GM12892 (cell line): ENCODE measurements around the gene CLIP1. TPM values are rescaled to one million over a fixed set of nuclear protein-coding genes. Genes with fewer than 3 reads are reported as not detected.
"Not testable (repeated sequence)": the region's sequence is repeated elsewhere in the genome, so short reads cannot be mapped to it uniquely, and the experiment has no call there.

Experiments
- DNase-seq: peaks from one replicate; pipeline ENCODE4 v3.0.0; 2011; ENCODE audit not compliant: insufficient read length
- FAIRE-seq: peaks from 2 replicates; lab custom pipeline; 2011; peaks lifted over from hg19 to GRCh38; lab: Jason Lieb, UNC
- POLR2A ChIP-seq: IDR thresholded peaks from 2 replicates; pipeline ENCODE4 v1.6.1; 2011; ENCODE audit warnings: low read depth, low read length, control low read depth
- POLR2AphosphoS5 ChIP-seq: IDR thresholded peaks from 2 replicates; pipeline ENCODE4 v1.6.1; 2011; ENCODE audit warnings: low read depth, low read length, control low read depth
- TAF1 ChIP-seq: IDR thresholded peaks from 2 replicates; pipeline ENCODE4 v1.6.1; 2011; ENCODE audit warnings: low read depth, mild to moderate bottlenecking, control low read depth, low read length, borderline replicate concordance
- polyA plus RNA-seq: library from polyadenylated mRNA; unstranded; fragments of >200 nt; gene quantifications from one replicate; pipeline ENCODE4 v1.2.1, GENCODE V29; 2012; ENCODE audit warnings: missing spikeins, inconsistent platforms; ENCODE audit not compliant: missing spikeins

Gene CLIP1
- polyA plus RNA-seq, result 19.6 TPM

- FAIRE-seq, result no peak
- TF ChIP-seq TAF1 (no peak), POLR2A (peak; percentile 33; the same call in 1 of the 2 replicates), POLR2AphosphoS5 (no peak)
- peak; percentile 46 for DNase-seq
Measured at GRCh38 chr12:122421821-122422729, at the start of gene CLIP1. TSS of gene CLIP1 (minus strand) at chr12:122422669. CDS start at chr12:122380452, 42,217 bp downstream.

DNA sequence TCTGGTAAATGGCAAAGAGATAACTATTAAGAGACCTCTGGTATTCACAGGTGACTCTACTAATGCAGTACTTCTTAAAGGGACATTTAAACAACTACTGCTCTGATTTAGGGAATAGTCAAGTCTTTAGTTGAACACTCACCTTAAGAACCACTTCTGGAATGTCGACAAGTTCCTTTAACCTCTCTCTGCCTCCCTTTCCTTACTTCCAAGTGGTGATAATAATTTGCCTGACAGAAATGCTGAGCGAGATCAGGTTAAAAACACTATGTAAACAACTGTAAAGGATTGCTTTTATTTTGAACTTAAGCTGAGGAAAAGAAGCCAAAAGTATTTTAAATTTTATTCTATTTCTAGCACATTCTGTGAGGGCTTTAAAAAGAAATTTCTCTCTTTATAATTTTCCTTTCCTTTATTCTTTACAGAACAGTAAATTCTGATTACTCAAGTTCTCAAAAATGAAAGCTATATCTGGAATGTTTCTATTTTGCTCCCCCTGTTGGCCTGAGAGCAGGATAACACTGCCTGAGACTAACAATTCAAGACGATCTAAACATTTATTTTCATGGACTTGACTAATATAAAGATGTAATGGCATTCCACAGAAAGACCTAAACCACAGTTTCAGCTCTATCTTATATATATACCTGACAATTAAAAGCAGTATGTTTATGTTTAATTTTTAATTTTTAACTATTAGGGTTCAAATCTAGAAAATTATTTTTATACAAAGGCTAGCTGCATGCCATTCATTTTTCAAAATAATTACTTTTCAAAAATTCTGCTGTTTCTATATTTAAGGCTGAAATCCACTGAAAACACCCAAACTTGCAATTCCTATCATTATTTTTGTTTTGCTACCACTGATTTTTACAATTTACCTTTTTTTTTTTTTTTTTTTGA is 49.1 kb upstream of the CLIP1 start:
- FAIRE-seq (no peak), DNase-seq (no peak)
- TF ChIP-seq POLR2A, result no peak
- no peak for TF ChIP-seq TAF1
- TF ChIP-seq POLR2AphosphoS5, result no peak

GRCh38 chr12:122470576-122470975 is 48.1 kb upstream of the CLIP1 start:
- not testable (repeated sequence) for FAIRE-seq, DNase-seq

GRCh38 chr12:122469856-122470255 is 47.4 kb upstream of the CLIP1 start:
- not testable (repeated sequence) for DNase-seq, FAIRE-seq

- TF ChIP-seq POLR2A, result no peak
- TF ChIP-seq POLR2AphosphoS5, result no peak
- TF ChIP-seq TAF1, result no peak
- no peak for DNase-seq
- no peak for FAIRE-seq
Measured at GRCh38 chr12:122467983-122468382, 45.5 kb upstream of the CLIP1 start.

GRCh38 chr12:122464317-122465042 is 42.0 kb upstream of the CLIP1 start:
- DNase-seq, FAIRE-seq: not testable (repeated sequence)

DNA sequence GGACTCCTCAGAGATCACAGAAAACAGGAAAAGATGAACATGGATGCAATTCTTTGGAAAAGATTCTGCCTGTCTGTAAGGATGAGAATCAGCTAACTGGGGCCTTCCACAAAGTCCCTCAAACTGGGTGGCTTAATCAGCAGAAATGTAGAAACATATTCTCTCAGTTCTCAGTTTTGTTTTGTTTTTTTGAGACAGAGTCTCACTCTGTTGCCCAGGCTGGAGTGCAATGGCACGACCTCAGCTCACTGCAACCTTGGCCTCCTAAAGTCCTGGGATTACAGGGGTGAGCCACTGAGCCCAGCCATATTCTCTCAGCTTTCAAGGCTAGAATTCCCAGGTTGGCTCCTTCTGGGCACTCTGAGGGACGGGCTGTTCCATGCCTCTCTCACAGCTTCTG is 38.2 kb upstream of the CLIP1 start:
- no peak for FAIRE-seq

GRCh38 chr12:122460061-122460460 is 37.6 kb upstream of the CLIP1 start:
- FAIRE-seq (no peak), DNase-seq (no peak)
- TF ChIP-seq TAF1 (no peak), POLR2AphosphoS5 (no peak), POLR2A (no peak)

More for the DNA sequence above, 38.2 kb upstream of the CLIP1 start:
- no peak for TF ChIP-seq POLR2AphosphoS5
- TF ChIP-seq POLR2A, result no peak
- no peak for TF ChIP-seq TAF1
- DNase-seq, result no peak

DNA sequence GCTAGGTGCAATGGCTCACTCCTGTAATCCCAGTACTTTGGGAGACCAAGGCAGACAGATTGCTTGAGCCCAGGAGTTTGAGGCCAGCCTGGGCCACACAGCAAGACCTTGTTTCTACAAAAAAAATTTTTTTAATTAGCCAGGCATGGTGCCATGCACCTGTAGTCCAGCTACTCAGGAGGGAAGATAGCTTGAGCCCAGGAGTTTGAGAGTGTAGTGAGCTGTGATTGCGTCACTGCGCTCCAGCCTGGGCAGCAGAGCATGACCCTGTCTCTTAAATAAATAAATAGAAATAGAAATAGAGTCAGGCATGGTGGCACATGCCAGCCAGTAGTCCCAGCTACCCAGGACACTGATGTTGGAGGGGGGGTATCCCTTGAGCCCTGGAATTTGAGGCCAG is 36.7 kb upstream of the CLIP1 start:
- TF ChIP-seq TAF1 (no peak), POLR2A (no peak), POLR2AphosphoS5 (no peak)
- DNase-seq (no peak), FAIRE-seq (no peak)

GRCh38 chr12:122458105-122459035 is 35.9 kb upstream of the CLIP1 start:
- TF ChIP-seq POLR2AphosphoS5 (no peak), TAF1 (no peak), POLR2A (no peak)
- DNase-seq, result no peak
- FAIRE-seq, result peak; percentile 50
